Liver (tissue), 3 donors: ENCODE data around the gene SIL1.

Experiments used
- CTCF ChIP-seq: fragments of 150-350 bp; IDR thresholded peaks from 2 replicates; pipeline ENCODE4 v1.5.1; 2017; ENCODE audit warnings: improper control_type of control experiment, low read depth, low read length; ENCODE audit not compliant: missing input control
- EGR1 ChIP-seq, 2 donors: IDR thresholded peaks; 2 replicates each; pipeline ENCODE4 v1.6.1; 2016 to 2018; ENCODE audit warnings: antibody characterized with exemption in 2 of 2, low read depth in 2 of 2
- GABPA ChIP-seq, 2 donors: IDR thresholded peaks in 1 of 2; conservative IDR thresholded peaks in 1 of 2; 2 replicates each; pipeline ENCODE4 v1.6.1; 2016; ENCODE audit warnings: antibody characterized with exemption in 2 of 2, mild to moderate bottlenecking in 1 of 2, moderate library complexity in 1 of 2
- HNF4A ChIP-seq, 2 donors: conservative IDR thresholded peaks; 2 replicates each; pipeline ENCODE4 v1.6.1; 2016; ENCODE audit warnings: antibody characterized with exemption in 2 of 2, mild to moderate bottlenecking in 2 of 2
- RXRA ChIP-seq, 2 donors: IDR thresholded peaks; 2 replicates each; pipeline ENCODE4 v1.6.1; 2017 to 2018; ENCODE audit warnings: antibody characterized with exemption in 2 of 2, mild to moderate bottlenecking in 1 of 2
- TF ChIP-seq, protein P1 (sequence below): IDR thresholded peaks from 2 replicates; pipeline ENCODE4 v1.6.1; 2016; ENCODE audit warnings: antibody characterized with exemption, mild to moderate bottlenecking
- TF ChIP-seq, protein P2 (sequence below): IDR thresholded peaks from 2 replicates; pipeline ENCODE4 v1.6.1; 2016; ENCODE audit warnings: antibody characterized with exemption
- donor health status: healthy.
- donor health status: healthy.

DNA sequence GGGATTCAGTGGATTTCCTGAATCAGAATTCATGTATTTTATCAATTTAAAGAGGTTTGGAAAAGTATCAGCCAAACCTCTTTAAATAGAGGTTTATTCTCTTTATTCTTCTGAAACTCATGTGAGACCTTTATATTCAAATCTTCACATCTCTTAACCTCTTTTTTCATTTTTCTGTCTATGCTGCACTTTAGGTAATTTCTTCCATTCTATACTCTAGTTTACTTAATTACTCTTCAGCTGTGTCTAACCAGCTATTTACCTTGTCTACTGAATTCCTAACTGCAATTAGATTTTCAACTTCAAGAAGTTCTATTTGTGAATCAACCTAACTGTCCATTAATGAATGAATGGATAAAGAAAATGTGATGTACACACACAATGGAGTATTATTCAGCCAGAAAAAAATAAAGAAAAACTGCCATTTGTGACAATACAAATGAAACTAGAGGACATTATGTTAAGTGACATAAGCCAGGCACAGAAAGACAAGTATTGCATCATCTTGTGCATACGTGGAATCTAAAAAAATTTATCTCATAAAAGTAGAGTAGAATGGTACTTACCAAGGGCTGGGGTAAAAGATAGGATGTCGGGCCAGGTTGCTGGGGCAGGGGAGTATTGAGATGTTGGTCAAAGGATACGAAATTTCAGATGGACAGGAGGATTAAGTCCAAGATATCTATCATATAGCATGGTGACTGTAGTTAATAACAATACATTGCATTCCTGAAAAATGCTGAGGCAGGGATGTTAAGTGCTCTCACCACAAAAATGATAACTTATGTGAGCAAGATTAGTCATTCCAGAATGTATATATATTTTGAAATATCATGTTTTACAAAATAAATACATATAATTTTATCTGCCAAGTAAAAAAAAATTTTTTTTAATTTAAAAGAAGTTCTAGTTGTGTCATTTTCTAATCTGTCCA lies 193.5 kb downstream of the SIL1 start:
- TF ChIP-seq CTCF (no peak), RXRA (IDR thresholded peaks at IDR 0.05) (no peak), GABPA (IDR thresholded peaks at IDR 0.05 in 1 of 2, conservative IDR thresholded peaks at IDR 0.05 in 1 of 2) (no peak), EGR1 (IDR thresholded peaks at IDR 0.05; ENCODE audit: low read depth in 2 of 2) (no peak), HNF4A (conservative IDR thresholded peaks at IDR 0.05) (no peak)
- TF ChIP-seq, protein P1, sequence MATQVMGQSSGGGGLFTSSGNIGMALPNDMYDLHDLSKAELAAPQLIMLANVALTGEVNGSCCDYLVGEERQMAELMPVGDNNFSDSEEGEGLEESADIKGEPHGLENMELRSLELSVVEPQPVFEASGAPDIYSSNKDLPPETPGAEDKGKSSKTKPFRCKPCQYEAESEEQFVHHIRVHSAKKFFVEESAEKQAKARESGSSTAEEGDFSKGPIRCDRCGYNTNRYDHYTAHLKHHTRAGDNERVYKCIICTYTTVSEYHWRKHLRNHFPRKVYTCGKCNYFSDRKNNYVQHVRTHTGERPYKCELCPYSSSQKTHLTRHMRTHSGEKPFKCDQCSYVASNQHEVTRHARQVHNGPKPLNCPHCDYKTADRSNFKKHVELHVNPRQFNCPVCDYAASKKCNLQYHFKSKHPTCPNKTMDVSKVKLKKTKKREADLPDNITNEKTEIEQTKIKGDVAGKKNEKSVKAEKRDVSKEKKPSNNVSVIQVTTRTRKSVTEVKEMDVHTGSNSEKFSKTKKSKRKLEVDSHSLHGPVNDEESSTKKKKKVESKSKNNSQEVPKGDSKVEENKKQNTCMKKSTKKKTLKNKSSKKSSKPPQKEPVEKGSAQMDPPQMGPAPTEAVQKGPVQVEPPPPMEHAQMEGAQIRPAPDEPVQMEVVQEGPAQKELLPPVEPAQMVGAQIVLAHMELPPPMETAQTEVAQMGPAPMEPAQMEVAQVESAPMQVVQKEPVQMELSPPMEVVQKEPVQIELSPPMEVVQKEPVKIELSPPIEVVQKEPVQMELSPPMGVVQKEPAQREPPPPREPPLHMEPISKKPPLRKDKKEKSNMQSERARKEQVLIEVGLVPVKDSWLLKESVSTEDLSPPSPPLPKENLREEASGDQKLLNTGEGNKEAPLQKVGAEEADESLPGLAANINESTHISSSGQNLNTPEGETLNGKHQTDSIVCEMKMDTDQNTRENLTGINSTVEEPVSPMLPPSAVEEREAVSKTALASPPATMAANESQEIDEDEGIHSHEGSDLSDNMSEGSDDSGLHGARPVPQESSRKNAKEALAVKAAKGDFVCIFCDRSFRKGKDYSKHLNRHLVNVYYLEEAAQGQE = no peak
- TF ChIP-seq, protein P2, sequence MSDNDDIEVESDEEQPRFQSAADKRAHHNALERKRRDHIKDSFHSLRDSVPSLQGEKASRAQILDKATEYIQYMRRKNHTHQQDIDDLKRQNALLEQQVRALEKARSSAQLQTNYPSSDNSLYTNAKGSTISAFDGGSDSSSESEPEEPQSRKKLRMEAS = no peak
